GM19468 (cell line): ENCODE data around the gene CAPZB.
"Not testable (repeated sequence)": the region's sequence is repeated elsewhere in the genome, so short reads cannot be mapped to it uniquely, and the experiment has no call there.

Experiments
- ATAC-seq: cut with Tn5 transposase; IDR thresholded peaks from one replicate; pipeline ENCODE4 v1.9.1; 2021; ENCODE audit warnings: mild to moderate bottlenecking, moderate library complexity, moderate number of reproducible peaks; ENCODE audit not compliant: unreplicated experiment; ENCODE audit errors: extremely low read depth

The CAPZB gene

GRCh38 chr1:19502284-19502683 is 16.9 kb upstream of the CAPZB start:
- ATAC-seq, result not testable (repeated sequence)

DNA sequence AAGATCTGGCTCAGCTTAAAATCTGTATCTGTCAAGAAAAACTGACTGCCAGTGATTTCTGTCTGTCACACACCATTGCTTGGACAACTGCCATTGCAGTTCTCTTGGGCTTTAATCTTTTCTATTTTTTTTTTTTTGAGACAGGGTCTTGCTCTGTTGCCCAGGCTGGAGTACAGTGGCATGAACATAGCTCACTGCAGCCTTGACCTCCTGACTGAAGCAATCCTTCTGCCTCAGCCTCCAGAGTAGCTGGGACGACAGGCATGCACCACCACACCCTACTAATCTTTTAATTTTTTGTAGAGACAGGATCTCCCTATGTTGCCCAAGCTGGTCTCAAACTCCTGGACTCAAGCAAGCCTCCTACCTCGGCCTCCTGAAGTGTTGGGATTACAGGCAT is 14.5 kb upstream of the CAPZB start:
- not testable (repeated sequence) for ATAC-seq

- ATAC-seq, result not testable (repeated sequence)
Measured at GRCh38 chr1:19497443-19497842, 12.1 kb upstream of the CAPZB start.

GRCh38 chr1:19496527-19496874 is 11.2 kb upstream of the CAPZB start:
- ATAC-seq, result no peak

DNA sequence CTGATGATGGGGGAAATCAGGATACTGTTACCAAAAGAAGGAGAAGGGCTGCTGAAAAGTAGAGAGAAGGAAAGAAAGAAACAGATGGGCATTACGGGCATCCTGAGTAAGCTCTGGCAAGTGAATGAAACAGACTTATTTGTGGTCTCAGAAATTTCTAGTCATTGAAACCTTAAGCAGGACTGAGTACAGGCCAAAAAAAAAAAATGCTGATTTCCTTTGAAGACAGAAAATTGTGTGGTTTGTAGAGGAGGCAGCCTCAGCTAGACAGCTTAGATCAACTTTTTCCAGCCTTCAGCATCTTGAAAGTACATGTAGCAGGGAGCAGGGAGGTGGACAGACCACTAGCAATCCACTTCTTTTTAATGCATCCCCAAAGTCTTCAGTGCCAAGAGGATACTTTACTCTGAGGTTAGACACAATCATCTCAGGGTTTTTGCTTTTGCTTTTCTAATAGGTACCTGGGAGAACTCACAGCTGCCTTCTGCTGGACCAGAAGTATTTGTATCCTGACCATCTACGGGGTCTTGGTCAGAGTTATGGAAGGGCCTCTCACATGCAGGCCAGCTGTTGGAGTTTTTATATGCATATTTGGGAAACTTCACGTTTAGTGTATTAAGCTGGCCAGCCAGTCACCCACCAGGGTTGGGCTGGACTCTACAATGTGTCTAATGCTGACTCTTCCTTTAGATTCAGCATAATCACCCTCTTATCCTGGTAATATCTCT is 10.6 kb upstream of the CAPZB start:
- no peak for ATAC-seq

DNA sequence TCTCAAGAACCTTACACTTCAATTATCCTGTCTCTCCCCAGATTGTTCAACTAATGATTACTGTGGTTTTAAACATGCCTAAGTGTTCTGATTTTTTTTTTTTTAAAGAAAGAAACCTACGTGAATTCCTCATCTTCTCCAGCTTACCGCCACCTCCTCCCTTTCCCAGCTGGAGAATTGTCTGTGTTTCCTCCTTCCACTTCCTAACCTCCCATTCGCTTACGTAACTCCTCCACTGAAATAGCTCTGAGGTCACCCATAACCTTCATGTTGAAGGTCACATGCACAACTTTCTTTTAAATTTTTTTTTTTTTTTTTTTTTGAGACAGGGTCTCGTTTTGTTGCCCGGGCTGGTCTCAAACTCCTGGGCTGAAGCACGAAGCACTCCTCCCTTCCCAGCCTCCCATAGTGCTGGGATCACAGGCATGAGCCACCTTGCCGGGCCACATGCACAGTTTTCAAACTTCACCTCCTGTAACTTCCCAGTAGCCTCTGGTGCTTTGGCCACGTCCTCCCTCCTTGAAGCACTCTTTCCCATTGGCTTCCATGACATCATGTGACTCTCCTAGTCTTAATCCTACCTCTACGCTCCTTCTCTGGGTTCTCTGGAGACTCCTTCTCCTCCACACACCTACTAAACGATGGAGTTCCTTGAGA is 9.8 kb upstream of the CAPZB start:
- ATAC-seq, result no peak

DNA sequence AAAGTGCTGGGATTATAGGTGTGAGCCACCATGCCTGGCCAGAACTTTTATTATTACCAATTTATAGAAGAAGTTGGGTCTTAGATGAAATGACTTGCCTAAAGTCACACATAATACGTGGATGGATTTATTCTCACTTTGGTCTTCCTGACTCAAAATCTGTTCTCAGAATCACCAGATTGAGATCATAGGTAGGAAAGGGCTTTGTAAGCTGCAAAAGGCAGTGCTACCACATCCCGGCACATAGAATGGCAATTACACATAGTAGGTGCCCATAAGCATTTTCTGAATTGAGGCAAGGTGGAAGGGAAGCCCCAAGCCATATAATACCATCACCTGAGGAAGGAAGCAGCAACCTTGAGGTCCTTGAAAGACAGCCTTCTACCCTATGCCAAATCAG is 8.2 kb upstream of the CAPZB start:
- ATAC-seq, result no peak

GRCh38 chr1:19489996-19490395 is 4.7 kb upstream of the CAPZB start:
- no peak for ATAC-seq

DNA sequence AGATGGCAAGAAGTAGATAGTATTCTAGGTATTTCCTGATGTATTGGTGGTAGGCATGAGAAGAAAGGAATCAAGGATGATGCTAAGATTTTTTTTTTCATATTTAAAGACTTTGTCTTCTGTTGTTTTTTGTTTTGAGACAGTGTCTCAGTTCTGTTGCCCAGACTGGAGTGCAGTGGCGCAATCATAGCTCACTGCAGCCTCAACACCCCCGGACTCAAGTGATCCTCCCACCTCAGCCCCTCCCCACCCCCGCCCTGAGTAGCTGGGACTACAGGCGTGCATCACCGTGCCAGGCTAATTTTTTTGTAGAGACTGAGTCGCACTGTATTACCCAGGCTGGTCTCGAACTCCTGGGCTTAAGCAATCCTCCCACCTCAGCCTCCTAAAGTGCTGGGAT is 2.8 kb upstream of the CAPZB start:
- no peak for ATAC-seq

DNA sequence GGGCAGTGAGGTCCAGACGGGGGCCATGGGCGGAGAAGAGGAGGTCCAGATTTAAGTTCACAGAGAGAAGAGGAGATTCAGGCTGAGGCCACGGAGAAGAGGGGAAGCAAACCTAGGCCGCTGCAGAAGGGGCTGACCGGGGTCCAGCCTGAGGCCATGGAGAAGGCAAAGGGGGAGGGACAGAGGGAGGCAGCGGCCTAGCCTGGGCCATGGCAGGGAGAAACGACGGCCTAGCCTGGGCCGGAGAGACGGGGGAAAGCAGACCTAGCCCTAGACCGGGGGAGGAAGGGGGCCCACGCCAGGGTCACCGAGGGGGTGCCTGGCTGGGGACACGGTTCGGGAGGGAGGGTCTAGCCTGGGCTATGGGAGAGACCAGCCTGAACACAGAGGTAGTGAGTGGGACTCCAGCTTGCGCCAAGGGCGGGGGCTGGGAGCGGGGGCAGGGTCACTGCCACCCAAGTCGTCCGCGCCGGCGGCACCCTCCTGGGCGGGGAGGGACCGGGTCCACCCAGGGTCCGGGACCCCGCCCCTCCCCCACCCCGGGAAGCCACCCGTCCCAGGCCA is 459 bp downstream of the CAPZB start:
- no peak for ATAC-seq

GRCh38 chr1:19484338-19484797 is 971 bp downstream of the CAPZB start:
- ATAC-seq, result no peak

DNA sequence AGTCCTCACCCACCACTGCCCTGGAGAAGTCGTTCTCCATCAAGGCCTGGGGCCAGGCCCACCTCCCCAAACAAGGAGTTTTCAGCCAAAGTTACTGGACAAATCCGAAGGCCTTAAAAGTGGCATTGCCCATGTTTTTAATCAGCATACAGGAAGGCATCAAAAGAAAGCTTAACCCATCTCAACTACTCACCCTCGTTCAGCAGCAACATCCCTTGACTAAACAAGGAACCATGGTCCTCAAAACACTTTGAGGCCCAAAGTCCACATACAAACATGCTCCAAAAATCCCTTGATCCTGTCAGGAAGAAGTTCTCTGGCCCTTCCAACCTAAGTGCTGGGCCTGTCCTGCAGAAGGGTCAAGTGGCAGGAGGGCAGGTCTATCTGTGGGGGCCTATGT is 1.6 kb downstream of the CAPZB start:
- ATAC-seq, result no peak

- ATAC-seq, result no peak
Measured at GRCh38 chr1:19483261-19483660, 2.1 kb downstream of the CAPZB start.

GRCh38 chr1:19481826-19482398 is 3.4 kb downstream of the CAPZB start:
- no peak for ATAC-seq

DNA sequence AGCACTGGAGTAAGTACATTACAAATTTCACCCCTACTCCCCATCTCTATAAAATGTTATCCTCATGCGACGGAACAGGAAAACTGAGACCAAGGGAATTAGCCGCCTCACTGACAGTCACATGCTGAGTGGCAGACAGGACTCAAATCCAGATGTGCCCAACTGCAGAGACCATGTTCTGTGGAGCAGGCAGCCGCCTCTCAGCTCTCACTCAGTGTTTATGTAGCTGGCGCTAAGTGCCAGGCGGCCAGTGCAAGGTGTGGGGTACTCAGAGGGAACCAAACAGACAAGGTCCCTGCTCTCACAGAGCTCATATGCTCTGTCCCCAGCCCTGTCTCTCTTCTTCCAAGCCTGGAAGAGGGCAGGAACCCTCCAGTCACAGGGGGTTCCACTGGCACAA is 5.1 kb downstream of the CAPZB start:
- no peak for ATAC-seq

DNA sequence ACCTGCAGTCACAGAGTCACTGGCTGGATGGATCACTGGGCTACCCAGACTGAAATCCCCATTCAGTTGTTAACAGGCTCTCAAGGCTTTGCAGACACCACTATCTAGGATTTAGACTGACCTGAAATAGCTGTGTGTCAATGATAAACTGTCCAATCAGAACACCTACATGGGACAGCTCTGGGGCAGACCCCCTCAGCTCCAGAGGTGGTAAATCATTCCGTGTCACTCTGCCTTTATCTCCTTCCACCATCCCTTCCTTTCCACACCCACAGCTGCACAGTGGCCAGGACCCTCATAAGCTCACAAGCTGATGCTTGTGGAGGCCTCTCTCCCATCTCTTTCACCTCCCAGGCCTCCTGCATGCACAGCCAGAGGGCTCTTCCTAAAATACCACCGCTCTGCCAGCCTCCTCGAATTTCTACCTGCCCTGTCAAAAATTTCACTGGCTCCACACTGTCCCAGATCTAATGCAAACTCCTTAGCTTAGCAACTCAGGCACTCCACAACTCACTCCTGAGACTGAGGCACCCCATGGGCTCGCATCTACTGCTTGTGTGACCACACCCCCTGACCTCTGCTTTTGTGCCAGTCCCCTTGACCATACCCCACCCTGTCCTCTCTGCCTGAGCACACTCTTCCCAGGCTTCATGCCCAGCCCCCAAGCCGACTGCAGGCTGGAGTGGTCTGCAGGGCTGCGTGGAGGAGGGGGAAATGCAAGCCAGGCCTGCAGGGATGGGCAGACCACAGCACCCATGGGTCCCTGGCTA is 5.8 kb downstream of the CAPZB start:
- ATAC-seq, result no peak

DNA sequence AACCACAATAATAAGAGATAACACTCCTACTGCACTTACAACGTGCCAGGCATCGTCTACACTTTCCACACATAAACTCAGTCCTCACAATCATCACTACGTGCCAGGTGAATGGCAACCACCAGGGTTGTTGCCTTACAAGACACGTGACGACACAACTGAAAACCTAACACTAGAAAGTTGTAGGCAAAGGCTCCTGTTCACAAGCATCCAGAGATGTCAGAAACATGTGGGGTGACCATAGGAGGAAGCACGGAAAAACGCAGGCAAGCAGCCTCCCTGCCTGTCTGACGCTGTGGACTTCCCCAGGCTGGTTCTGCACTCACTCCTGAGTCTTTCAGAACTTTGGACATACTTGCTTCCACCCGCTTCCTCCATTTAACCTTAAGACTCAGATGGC is 7.0 kb downstream of the CAPZB start:
- ATAC-seq, result no peak

- peak; percentile 30 for ATAC-seq
Measured at GRCh38 chr1:19477284-19478249, 7.8 kb downstream of the CAPZB start.

DNA sequence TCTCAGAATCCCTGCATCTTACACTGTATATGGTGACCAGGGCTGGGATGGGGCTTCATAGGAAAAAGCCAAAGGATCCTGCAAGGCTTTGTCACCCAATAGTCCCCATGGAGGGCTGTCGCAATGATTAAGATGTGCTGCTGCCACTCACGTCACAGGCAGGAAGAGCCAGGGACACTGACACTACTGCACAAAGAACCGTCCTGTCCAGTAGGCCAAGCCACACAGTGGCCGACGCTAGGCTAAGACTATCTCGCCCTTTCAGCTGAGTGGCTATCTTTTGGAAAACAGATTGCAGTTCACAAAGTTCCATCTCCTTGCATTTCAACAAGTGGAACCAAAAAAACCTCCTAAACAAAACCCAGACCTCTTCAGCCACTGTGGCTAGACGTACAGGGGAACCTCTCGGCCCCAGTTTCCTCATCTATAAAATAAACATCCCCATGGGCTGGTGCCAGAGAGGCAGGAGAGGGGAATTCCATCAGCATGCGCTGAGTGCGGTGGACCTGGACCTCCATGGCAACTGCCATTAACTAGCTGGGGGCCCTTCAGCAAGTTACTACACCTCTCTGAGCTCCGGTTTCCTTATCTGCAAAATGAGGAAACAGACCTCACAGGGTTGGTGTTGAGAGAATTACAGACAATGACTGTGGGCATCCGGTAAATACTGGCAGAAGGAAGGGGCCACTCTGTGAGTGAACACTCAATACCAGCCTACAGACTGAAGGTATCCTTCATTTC is 8.7 kb downstream of the CAPZB start:
- peak; percentile 37 for ATAC-seq
